WTC11 (cell line): Measurements from ENCODE around the gene TRMT6. TPM values are rescaled to one million over a fixed set of nuclear protein-coding genes. Genes with fewer than 3 reads are reported as not detected.

Experiments used
- ATAC-seq: fragments of 200-7000 bp; cut with Tn5 transposase; 2 replicates; pipeline ENCODE4 v1.10.0; 2021; ENCODE audit warnings: mild to moderate bottlenecking, moderate library complexity
- CTCF ChIA-PET: fragments of 300-600 bp; sonication (Branson Sonifier 250); formaldehyde crosslinking; loops from one replicate; lab custom pipeline; 2021; ENCODE audit warnings: antibody characterized with exemption; lab: Charles Lee
- POLR2A ChIA-PET: fragments of 350-600 bp; sonication (Branson Sonifier 250); formaldehyde crosslinking; loops from one replicate; lab custom pipeline; 2021; ENCODE audit warnings: antibody characterized with exemption; lab: Charles Lee
- DNase-seq: peaks from one replicate; pipeline ENCODE4 v3.0.0; 2021; ENCODE audit warnings: low spot score
- H3K27ac Mint-ChIP-seq: 2 replicates; pipeline ENCODE4 v1.8.0; 2021; ENCODE audit warnings: mixed read lengths
- H3K27me3 Mint-ChIP-seq: 2 replicates; pipeline ENCODE4 v1.8.0; 2021; ENCODE audit warnings: low read depth, mild to moderate bottlenecking, moderate library complexity, mixed read lengths
- H3K36me3 Mint-ChIP-seq: 2 replicates; pipeline ENCODE4 v1.8.0; 2021; ENCODE audit warnings: mixed read lengths
- H3K4me1 Mint-ChIP-seq: 2 replicates; pipeline ENCODE4 v1.8.0; 2022; ENCODE audit warnings: mixed read lengths
- H3K4me3 Mint-ChIP-seq: 2 replicates; pipeline ENCODE4 v1.8.0; 2021; ENCODE audit warnings: mild to moderate bottlenecking, moderate library complexity, mixed read lengths
- H3K9me3 Mint-ChIP-seq: 2 replicates; pipeline ENCODE4 v1.8.0; 2021; ENCODE audit warnings: mixed read lengths
- ATF6 ChIP-seq: sonication (generic); formaldehyde crosslinking; IDR thresholded peaks from 2 replicates; pipeline ENCODE4 v1.8.1; 2023; ENCODE audit warnings: mild to moderate bottlenecking, missing genetic modification reagents
- EMX1 ChIP-seq: fragments of 250-450 bp; sonication (Bioruptor Pico); IDR thresholded peaks from 2 replicates; pipeline ENCODE4 v1.8.0; 2021; ENCODE audit warnings: mild to moderate bottlenecking
- KAT7 ChIP-seq: sonication (generic); formaldehyde crosslinking; IDR thresholded peaks from 2 replicates; pipeline ENCODE4 v1.8.1; 2023; ENCODE audit warnings: missing genetic modification reagents, mild to moderate bottlenecking, borderline replicate concordance
- NR1H2 ChIP-seq: sonication (generic); formaldehyde crosslinking; IDR thresholded peaks from 2 replicates; pipeline ENCODE4 v1.9.0; 2021; ENCODE audit warnings: mild to moderate bottlenecking, moderate library complexity, missing genetic modification reagents
- NR3C1 ChIP-seq: sonication (generic); formaldehyde crosslinking; conservative IDR thresholded peaks from 2 replicates; pipeline ENCODE4 v1.8.1; 2023; ENCODE audit warnings: low read depth, mild to moderate bottlenecking, missing genetic modification reagents
- PRDM15 ChIP-seq: sonication (generic); formaldehyde crosslinking; IDR thresholded peaks from 2 replicates; pipeline ENCODE4 v1.8.0; 2022; ENCODE audit warnings: missing genetic modification reagents
- SOX15 ChIP-seq: fragments of 250-450 bp; sonication (Bioruptor Pico); IDR thresholded peaks from 2 replicates; pipeline ENCODE4 v1.9.0; 2021; ENCODE audit warnings: mild to moderate bottlenecking
- ZBTB21 ChIP-seq: sonication (generic); formaldehyde crosslinking; IDR thresholded peaks from 2 replicates; pipeline ENCODE4 v1.8.1; 2023; ENCODE audit warnings: mild to moderate bottlenecking, missing genetic modification reagents, borderline replicate concordance
- ZNF138 ChIP-seq: sonication (generic); formaldehyde crosslinking; conservative IDR thresholded peaks from 2 replicates; pipeline ENCODE4 v1.8.1; 2022; ENCODE audit warnings: mild to moderate bottlenecking, moderate library complexity, missing genetic modification reagents
- ZNF219 ChIP-seq: sonication (generic); formaldehyde crosslinking; IDR thresholded peaks from 2 replicates; pipeline ENCODE4 v1.8.0; 2023; ENCODE audit warnings: missing genetic modification reagents, mild to moderate bottlenecking, borderline replicate concordance
- ZNF232 ChIP-seq: sonication (generic); formaldehyde crosslinking; IDR thresholded peaks from 2 replicates; pipeline ENCODE4 v1.8.0; 2022; ENCODE audit warnings: mild to moderate bottlenecking, missing genetic modification reagents
- ZNF532 ChIP-seq: fragments of 250-450 bp; sonication (Bioruptor Pico); IDR thresholded peaks from 2 replicates; pipeline ENCODE4 v1.9.0; 2021; ENCODE audit warnings: mild to moderate bottlenecking, borderline replicate concordance
- total RNA-seq: library from RNA; stranded (reverse); gene quantifications from 3 replicates; pipeline ENCODE4 v1.2.3, GENCODE V29; 2021
- TF ChIP-seq, protein P1 (sequence below): sonication (generic); formaldehyde crosslinking; IDR thresholded peaks from 2 replicates; pipeline ENCODE4 v1.8.1; 2022; ENCODE audit warnings: missing genetic modification reagents, borderline replicate concordance
- TF ChIP-seq, protein P2 (sequence below): sonication (generic); formaldehyde crosslinking; IDR thresholded peaks from 2 replicates; pipeline ENCODE4 v1.8.0; 2022; ENCODE audit warnings: mild to moderate bottlenecking, missing genetic modification reagents
- TF ChIP-seq, protein P3 (sequence below): fragments of 200-600 bp; IDR thresholded peaks from 2 replicates; pipeline ENCODE4 v1.8.0; 2022; ENCODE audit warnings: antibody characterized with exemption
- TF ChIP-seq, protein P4 (sequence below): sonication (generic); formaldehyde crosslinking; IDR thresholded peaks from 2 replicates; pipeline ENCODE4 v1.8.1; 2022; ENCODE audit warnings: mild to moderate bottlenecking, moderate library complexity, missing genetic modification reagents

TRMT6 gene
- total RNA-seq, 1 experiment from 2014 or later: 17.2 TPM

DNA sequence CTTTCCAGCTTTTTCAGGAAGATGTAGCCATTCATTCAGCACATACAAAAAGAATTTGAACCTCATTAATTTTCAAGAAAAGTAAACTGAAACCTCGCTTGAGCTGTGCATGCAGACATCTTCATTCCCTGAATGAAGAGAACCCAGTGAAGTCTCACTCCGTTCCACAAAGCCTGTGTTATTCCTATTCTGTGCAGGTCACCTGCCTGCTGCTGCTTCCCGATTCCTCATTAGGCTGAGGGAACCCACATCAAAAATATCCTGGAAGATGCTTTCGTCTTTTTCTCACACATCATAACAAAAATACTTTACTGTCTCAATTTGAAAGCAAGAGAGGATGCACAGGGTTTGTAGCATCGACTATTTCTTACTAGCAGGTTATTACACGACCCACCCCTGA, 40.1 kb downstream of the TRMT6 start:
- Mint-ChIP-seq H3K36me3 (no peaks in the 10 kb centered on the region), H3K4me3 (peak overlapping the region; percentile 71; the same call in 1 of the 2 replicates), H3K27me3 (peaks cover 25% of the 10 kb centered on the region), H3K27ac (no peak overlapping the region), H3K9me3 (peaks cover 6% of the 10 kb centered on the region; the same call in 1 of the 2 replicates), H3K4me1 (peaks cover 25% of the 10 kb centered on the region)
- ATAC-seq (no peak), DNase-seq (no peak)
- POLR2A ChIA-PET: no interaction called here
- TF ChIP-seq ZNF219 (CRISPR knock-in tag) (no peak), KAT7 (CRISPR knock-in tag) (no peak), ATF6 (CRISPR knock-in tag) (no peak), EMX1 (CRISPR knock-in tag) (no peak), NR3C1 (no peak), ZNF232 (CRISPR knock-in tag) (no peak), PRDM15 (CRISPR knock-in tag) (no peak), ZNF532 (CRISPR knock-in tag) (no peak), SOX15 (no peak), NR1H2 (CRISPR knock-in tag) (no peak), ZNF138 (CRISPR knock-in tag) (no peak), ZBTB21 (CRISPR knock-in tag) (no peak)
- TF ChIP-seq, protein P1, sequence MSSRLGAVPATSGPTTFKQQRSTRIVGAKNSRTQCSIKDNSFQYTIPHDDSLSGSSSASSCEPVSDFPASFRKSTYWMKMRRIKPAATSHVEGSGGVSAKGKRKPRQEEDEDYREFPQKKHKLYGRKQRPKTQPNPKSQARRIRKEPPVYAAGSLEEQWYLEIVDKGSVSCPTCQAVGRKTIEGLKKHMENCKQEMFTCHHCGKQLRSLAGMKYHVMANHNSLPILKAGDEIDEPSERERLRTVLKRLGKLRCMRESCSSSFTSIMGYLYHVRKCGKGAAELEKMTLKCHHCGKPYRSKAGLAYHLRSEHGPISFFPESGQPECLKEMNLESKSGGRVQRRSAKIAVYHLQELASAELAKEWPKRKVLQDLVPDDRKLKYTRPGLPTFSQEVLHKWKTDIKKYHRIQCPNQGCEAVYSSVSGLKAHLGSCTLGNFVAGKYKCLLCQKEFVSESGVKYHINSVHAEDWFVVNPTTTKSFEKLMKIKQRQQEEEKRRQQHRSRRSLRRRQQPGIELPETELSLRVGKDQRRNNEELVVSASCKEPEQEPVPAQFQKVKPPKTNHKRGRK (CRISPR knock-in tag): no peak
- TF ChIP-seq, protein P2, sequence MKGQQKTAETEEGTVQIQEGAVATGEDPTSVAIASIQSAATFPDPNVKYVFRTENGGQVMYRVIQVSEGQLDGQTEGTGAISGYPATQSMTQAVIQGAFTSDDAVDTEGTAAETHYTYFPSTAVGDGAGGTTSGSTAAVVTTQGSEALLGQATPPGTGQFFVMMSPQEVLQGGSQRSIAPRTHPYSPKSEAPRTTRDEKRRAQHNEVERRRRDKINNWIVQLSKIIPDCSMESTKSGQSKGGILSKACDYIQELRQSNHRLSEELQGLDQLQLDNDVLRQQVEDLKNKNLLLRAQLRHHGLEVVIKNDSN (CRISPR knock-in tag): no peak
- TF ChIP-seq, protein P3, sequence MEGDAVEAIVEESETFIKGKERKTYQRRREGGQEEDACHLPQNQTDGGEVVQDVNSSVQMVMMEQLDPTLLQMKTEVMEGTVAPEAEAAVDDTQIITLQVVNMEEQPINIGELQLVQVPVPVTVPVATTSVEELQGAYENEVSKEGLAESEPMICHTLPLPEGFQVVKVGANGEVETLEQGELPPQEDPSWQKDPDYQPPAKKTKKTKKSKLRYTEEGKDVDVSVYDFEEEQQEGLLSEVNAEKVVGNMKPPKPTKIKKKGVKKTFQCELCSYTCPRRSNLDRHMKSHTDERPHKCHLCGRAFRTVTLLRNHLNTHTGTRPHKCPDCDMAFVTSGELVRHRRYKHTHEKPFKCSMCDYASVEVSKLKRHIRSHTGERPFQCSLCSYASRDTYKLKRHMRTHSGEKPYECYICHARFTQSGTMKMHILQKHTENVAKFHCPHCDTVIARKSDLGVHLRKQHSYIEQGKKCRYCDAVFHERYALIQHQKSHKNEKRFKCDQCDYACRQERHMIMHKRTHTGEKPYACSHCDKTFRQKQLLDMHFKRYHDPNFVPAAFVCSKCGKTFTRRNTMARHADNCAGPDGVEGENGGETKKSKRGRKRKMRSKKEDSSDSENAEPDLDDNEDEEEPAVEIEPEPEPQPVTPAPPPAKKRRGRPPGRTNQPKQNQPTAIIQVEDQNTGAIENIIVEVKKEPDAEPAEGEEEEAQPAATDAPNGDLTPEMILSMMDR: no peak
- TF ChIP-seq, protein P4, sequence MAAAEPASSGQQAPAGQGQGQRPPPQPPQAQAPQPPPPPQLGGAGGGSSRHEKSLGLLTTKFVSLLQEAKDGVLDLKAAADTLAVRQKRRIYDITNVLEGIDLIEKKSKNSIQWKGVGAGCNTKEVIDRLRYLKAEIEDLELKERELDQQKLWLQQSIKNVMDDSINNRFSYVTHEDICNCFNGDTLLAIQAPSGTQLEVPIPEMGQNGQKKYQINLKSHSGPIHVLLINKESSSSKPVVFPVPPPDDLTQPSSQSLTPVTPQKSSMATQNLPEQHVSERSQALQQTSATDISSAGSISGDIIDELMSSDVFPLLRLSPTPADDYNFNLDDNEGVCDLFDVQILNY (CRISPR knock-in tag): no peak
- CTCF ChIA-PET: interaction anchor here (0.7 kb wide), 1 partner anchor 212 kb away, joined by 3 read pairs; no protein-coding TSS in a partner anchor
